ENCODE data around the gene ACSS3.
"Not testable (repeated sequence)": the region's sequence is repeated elsewhere in the genome, so short reads cannot be mapped to it uniquely, and the experiment has no call there.

ACSS3 gene

DNA sequence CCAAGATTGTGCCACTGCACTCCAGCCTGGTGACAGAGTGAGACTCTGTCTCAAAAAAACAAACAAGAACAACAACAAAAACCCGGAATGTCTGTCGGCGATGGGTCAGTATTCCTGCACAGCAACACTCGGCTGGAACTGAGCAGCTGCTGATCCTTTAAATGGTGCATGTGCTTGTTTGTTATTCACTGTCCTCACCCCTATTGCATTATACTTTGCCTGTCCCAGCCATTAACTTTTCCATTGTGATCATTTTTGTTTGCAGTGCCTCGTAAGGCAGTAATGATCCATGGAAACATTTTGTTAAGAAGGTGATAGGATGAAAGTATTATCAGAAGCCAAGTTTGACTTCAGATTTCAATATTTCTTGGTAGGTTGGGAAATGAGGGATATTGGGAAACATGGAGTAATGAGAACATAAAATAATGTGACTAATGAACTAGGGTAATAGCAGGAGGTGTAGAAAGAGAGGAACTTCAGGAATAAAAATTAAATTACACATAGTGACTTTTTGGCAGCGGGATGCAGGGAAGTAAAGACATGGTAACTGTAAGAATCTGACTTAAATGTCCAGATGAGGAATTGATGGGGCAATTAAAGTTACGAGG is 6.1 kb downstream of the ACSS3 start:
- CTCF ChIA-PET = no interaction called here
- Mint-ChIP-seq H3K4me1 (no peaks in the 10 kb centered on the region), H3K27me3 (no peaks in the 10 kb centered on the region), H3K4me3 (no peak overlapping the region), H3K9me3 (no peaks in the 10 kb centered on the region), H3K36me3 (no peaks in the 10 kb centered on the region), H3K27ac (no peak overlapping the region)
- no peak for DNase-seq

GRCh38 chr12:81084811-81085350 is 7.0 kb downstream of the ACSS3 start:
- H3K4me3 Mint-ChIP-seq = no peak overlapping the region
- CTCF ChIA-PET = interaction anchor here (1.0 kb wide), 1 partner anchor 10 kb away, joined by 3 read pairs; no protein-coding TSS in a partner anchor

GRCh38 chr12:81085832-81086231 is 8.0 kb downstream of the ACSS3 start:
- Mint-ChIP-seq H3K4me3 (no peak overlapping the region), H3K27me3 (no peaks in the 10 kb centered on the region), H3K4me1 (no peaks in the 10 kb centered on the region), H3K27ac (no peak overlapping the region), H3K36me3 (no peaks in the 10 kb centered on the region), H3K9me3 (no peaks in the 10 kb centered on the region)
- no peak for DNase-seq
- CTCF ChIA-PET = interaction anchor here (1.0 kb wide), 1 partner anchor 9 kb away, joined by 3 read pairs; no protein-coding TSS in a partner anchor

More at GRCh38 chr12:81084811-81085350, 7.0 kb downstream of the ACSS3 start:
- Mint-ChIP-seq H3K27me3 (no peaks in the 10 kb centered on the region), H3K4me1 (no peaks in the 10 kb centered on the region), H3K9me3 (no peaks in the 10 kb centered on the region), H3K36me3 (no peaks in the 10 kb centered on the region), H3K27ac (no peak overlapping the region)
- DNase-seq = no peak

DNA sequence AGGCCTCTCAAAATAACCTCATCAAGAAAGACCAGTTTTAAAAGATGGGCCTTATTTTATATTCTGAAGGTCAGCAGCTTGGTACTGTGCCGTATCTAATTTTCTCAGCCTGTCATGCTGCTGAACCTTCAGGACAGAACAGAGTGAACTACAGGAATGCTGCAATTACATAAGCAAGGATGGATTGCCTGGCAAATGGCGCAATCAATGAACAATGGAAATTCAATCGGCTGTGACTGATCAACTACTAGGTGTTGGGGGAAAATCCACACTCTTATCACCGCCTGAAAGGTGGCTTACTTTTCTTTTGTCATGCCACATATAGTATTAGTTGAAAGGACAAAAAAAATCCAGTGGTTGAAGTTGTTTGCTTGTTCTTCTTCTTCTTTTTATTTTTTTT is 8.5 kb downstream of the ACSS3 start:
- CTCF ChIA-PET = no interaction called here
- no peak overlapping the region for H3K27ac Mint-ChIP-seq
- H3K4me3 Mint-ChIP-seq = no peak overlapping the region
- no peaks in the 10 kb centered on the region for H3K36me3 Mint-ChIP-seq
- H3K4me1 Mint-ChIP-seq = no peaks in the 10 kb centered on the region
- no peak for DNase-seq
- no peaks in the 10 kb centered on the region for H3K27me3 Mint-ChIP-seq
- H3K9me3 Mint-ChIP-seq = no peaks in the 10 kb centered on the region

DNA sequence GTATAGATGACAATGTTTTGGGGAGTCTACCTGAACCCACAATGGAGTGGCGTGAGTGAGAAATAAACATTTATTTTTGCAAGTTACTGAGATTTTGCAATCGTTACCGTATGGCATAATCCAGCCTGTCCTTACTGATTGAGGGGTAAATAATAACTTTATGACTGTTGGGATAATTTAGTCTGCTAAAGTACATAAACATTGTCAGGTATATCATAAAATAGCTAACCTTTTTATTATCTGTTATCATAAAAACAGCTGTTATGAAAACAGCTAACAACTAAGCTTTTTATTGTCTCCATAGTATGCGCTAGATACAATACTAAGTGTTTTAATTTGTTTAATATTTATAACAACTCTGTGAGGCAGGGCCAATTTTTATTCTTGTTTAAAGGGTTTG is 10.3 kb downstream of the ACSS3 start:
- no peaks in the 10 kb centered on the region for H3K9me3 Mint-ChIP-seq
- H3K27ac Mint-ChIP-seq = no peak overlapping the region
- DNase-seq = no peak
- no peaks in the 10 kb centered on the region for H3K27me3 Mint-ChIP-seq
- H3K4me3 Mint-ChIP-seq = no peak overlapping the region
- CTCF ChIA-PET = no interaction called here
- H3K4me1 Mint-ChIP-seq = no peaks in the 10 kb centered on the region
- H3K36me3 Mint-ChIP-seq = no peaks in the 10 kb centered on the region

DNA sequence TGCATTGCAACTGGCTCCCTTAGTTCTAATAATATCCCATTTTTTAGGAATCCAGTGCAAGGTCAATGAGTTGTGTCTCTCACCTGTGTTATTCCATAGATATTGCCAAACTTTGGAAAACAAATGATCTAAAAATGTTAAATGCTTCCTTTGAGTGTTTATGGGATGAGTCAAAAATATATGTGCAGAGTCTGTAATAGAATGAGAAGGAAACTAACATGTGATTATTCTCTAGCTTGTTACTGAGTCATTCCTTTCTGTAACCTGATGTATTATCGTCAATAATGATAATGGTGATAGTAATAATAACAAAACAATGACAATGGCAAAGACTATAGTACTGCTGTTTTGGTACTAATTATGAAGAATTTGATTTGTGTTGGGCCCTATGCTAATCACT is 11.5 kb downstream of the ACSS3 start:
- Mint-ChIP-seq H3K4me1 (no peaks in the 10 kb centered on the region), H3K27ac (no peak overlapping the region), H3K9me3 (no peaks in the 10 kb centered on the region), H3K4me3 (no peak overlapping the region), H3K27me3 (no peaks in the 10 kb centered on the region), H3K36me3 (no peaks in the 10 kb centered on the region)
- CTCF ChIA-PET = no interaction called here
- no peak for DNase-seq

- no peak overlapping the region for H3K4me3 Mint-ChIP-seq
- CTCF ChIA-PET = no interaction called here
- H3K36me3 Mint-ChIP-seq = no peaks in the 10 kb centered on the region
- no peak for DNase-seq
- H3K27ac Mint-ChIP-seq = no peak overlapping the region
- H3K27me3 Mint-ChIP-seq = no peaks in the 10 kb centered on the region
- no peaks in the 10 kb centered on the region for H3K4me1 Mint-ChIP-seq
- H3K9me3 Mint-ChIP-seq = no peaks in the 10 kb centered on the region
Observed at GRCh38 chr12:81092053-81092452, 14.2 kb downstream of the ACSS3 start.

DNA sequence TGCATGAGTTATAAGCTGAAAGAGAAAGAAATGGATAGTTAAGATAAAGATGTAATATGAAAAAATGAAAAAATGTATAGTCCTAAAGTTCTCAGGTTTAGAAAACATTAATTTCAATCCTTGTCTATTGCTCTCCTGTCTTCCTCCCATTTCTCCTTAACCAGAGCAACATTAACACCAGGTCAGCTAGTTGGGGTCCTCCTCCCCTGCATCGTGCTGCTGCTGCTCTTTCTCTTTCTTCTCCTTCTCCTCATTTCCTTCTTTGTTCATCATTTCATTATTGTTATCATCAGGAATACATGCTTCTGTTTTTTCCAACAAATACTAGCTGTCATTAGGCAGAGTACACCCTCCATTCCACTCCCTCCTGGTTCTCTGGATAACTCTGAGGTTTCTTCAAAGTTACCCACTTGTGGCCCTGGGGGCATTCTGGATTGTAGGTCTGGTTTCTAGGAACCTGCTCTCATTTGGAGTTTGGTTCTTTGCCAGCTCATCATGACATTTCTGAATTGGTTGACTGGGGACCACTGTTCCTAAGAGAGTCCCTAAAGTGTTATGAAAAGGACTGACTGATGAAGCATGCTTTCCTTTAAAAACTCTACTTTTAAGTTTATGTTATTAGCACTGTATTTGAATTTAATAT is 17.0 kb downstream of the ACSS3 start:
- Mint-ChIP-seq H3K36me3 (no peaks in the 10 kb centered on the region), H3K4me1 (no peaks in the 10 kb centered on the region), H3K4me3 (no peak overlapping the region), H3K9me3 (no peaks in the 10 kb centered on the region), H3K27ac (no peak overlapping the region), H3K27me3 (no peaks in the 10 kb centered on the region)
- CTCF ChIA-PET = interaction anchor here (1.2 kb wide), 1 partner anchor 10 kb away, joined by 3 read pairs; no protein-coding TSS in a partner anchor
- DNase-seq = no peak

DNA sequence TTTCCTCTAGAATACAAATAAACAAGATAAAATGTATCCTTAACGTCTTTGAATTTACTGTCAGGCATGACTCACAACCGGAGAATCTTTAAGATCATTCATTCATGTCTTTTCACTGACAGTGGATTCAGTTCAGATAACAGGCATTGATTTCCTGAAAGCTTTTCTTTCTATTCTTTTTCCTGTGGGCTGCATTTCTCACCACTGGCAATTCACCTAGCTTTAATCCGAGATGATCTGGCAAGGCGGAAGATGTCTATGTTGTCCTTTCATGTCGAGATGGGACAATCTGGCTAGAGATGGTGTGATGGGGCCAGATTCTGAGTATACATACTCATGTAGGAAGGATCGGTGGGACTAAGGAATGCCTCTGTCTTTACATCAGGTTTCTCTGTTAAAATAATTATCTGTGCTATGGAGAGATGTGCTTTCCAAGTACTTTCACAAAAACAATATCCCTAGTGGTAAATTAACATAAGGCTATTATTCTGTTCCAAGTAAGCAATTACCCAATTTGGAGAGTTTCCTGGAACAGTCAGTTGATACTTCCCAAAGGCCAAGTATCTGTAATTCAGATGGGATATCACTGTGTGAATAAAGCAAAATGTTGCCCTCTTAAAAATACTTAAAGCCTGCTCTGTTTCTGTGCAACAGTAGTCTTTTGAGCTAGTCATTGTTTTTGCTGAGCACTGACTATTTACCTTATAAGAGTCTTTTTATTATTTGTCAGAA is 17.8 kb downstream of the ACSS3 start:
- CTCF ChIA-PET = interaction anchor here (1.2 kb wide), 1 partner anchor 10 kb away, joined by 3 read pairs; no protein-coding TSS in a partner anchor
- H3K4me1 Mint-ChIP-seq = no peaks in the 10 kb centered on the region
- no peak overlapping the region for H3K4me3 Mint-ChIP-seq
- H3K36me3 Mint-ChIP-seq = no peaks in the 10 kb centered on the region
- no peaks in the 10 kb centered on the region for H3K27me3 Mint-ChIP-seq
- no peak overlapping the region for H3K27ac Mint-ChIP-seq
- no peak for DNase-seq
- no peaks in the 10 kb centered on the region for H3K9me3 Mint-ChIP-seq

DNA sequence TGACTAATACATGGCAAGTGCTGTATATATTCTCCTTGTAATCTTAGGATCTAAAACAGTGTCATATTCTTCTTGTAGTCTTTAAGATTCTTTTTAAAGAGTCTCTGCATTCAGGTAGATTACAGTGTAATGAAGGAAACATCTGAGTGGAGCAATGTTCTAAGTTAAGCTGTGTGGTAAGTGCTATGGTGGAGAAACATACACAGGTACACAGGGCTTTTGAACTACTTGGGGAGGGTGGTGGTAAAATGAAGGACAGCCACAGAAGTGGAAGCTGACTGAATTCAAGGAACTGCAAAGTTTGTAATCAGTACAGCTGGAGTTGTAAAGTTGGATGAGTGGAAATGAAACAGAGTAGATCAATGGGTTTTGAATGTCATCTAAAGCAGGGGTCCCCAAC is 27.8 kb downstream of the ACSS3 start:
- H3K4me3 Mint-ChIP-seq = no peak overlapping the region

DNA sequence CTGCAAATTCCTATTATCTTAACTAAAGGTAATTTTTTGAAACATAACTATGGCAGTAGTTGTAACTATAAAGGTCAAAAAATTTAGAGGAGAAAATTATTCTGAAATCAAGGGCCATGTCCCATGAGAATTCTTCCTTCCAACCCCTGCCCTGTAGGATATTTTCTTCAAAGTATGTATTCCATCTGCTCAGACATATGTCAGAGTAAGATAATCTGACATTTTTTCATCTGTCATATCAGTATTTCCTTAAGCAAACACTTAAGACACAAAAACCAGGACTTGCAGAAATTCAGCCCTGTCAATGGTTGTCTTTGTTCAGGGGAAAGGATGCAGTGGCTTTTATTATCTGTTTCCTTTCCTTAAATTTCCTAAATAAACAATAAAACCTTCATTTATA is 36.3 kb downstream of the ACSS3 start:
- CTCF ChIA-PET = no interaction called here
- Mint-ChIP-seq H3K27ac (no peak overlapping the region), H3K36me3 (no peaks in the 10 kb centered on the region)

More for the DNA sequence above, 27.8 kb downstream of the ACSS3 start:
- H3K36me3 Mint-ChIP-seq = no peaks in the 10 kb centered on the region
- no peaks in the 10 kb centered on the region for H3K4me1 Mint-ChIP-seq
- no peak for DNase-seq
- H3K9me3 Mint-ChIP-seq = no peaks in the 10 kb centered on the region
- CTCF ChIA-PET = no interaction called here
- H3K27ac Mint-ChIP-seq = no peak overlapping the region
- no peaks in the 10 kb centered on the region for H3K27me3 Mint-ChIP-seq

GRCh38 chr12:81119069-81119468 is 41.2 kb downstream of the ACSS3 start:
- CTCF ChIA-PET, H3K27ac Mint-ChIP-seq, DNase-seq, H3K9me3 Mint-ChIP-seq, H3K4me3 Mint-ChIP-seq, H3K27me3 Mint-ChIP-seq, H3K4me1 Mint-ChIP-seq, H3K36me3 Mint-ChIP-seq: not testable (repeated sequence)

More for the DNA sequence above, 36.3 kb downstream of the ACSS3 start:
- H3K27me3 Mint-ChIP-seq = no peaks in the 10 kb centered on the region
- no peak overlapping the region for H3K4me3 Mint-ChIP-seq
- H3K9me3 Mint-ChIP-seq = no peaks in the 10 kb centered on the region
- DNase-seq = no peak
- H3K4me1 Mint-ChIP-seq = no peaks in the 10 kb centered on the region

GRCh38 chr12:81120961-81121360 is 43.1 kb downstream of the ACSS3 start:
- CTCF ChIA-PET = interaction anchor here (0.8 kb wide), 1 partner anchor 17 kb away, joined by 3 read pairs; no protein-coding TSS in a partner anchor
- Mint-ChIP-seq H3K9me3 (peaks cover 5% of the 10 kb centered on the region), H3K27me3 (no peaks in the 10 kb centered on the region), H3K4me1 (no peaks in the 10 kb centered on the region), H3K36me3 (no peaks in the 10 kb centered on the region), H3K4me3 (no peak overlapping the region), H3K27ac (no peak overlapping the region)
- DNase-seq = no peak

DNA sequence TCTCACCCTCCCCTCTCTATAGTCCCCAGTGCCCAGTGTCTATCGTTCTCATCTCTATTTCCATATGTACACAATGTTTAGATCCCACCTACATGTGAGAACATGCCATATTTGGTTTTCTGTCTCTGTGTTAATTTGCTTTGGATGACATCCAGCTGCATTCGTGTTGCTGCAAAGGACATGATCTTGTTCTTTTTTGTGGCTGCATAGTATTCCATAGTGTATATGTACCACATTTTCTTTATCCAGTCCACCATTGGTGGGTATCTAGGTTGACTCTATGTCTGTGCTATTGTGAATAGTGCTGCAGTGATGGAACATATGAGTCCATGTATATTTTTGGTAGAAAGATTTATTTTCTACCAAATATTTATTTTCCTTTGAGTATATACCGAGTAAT is 45.7 kb downstream of the ACSS3 start:
- no peaks in the 10 kb centered on the region for H3K4me1 Mint-ChIP-seq
- H3K36me3 Mint-ChIP-seq = no peaks in the 10 kb centered on the region
- CTCF ChIA-PET = no interaction called here
- no peak for DNase-seq
- peaks cover 5% of the 10 kb centered on the region for H3K9me3 Mint-ChIP-seq
- no peaks in the 10 kb centered on the region for H3K27me3 Mint-ChIP-seq
- no peak overlapping the region for H3K4me3 Mint-ChIP-seq
- no peak overlapping the region for H3K27ac Mint-ChIP-seq

Data from activated naive CD4-positive, alpha-beta T cell treated with anti-CD3 and anti-CD28 coated beads, Interleukin-2, amount 10 ng/mL, durations not matched to agents 7 days and 5 days (primary cell).